GM19372 (cell line): Measurements from ENCODE around the gene CD200R1L.

Experiments
- ATAC-seq: cut with Tn5 transposase; IDR thresholded peaks from one replicate; pipeline ENCODE4 v1.9.1; 2021; ENCODE audit warnings: mild to moderate bottlenecking, low read depth, moderate library complexity; ENCODE audit not compliant: unreplicated experiment

Gene CD200R1L

GRCh38 chr3:112770032-112770626 lies 76.5 kb downstream of the CD200R1L start:
- ATAC-seq, result no peak

- ATAC-seq, result no peak
Measured at GRCh38 chr3:112769286-112769978, 77.2 kb downstream of the CD200R1L start.

GRCh38 chr3:112767777-112768176 lies 78.9 kb downstream of the CD200R1L start:
- ATAC-seq, result no peak

GRCh38 chr3:112767177-112767576 lies 79.5 kb downstream of the CD200R1L start:
- peak; percentile 83 for ATAC-seq
